ENCODE results near the gene CACNB1.

- TF ChIP-seq CTCF (IDR thresholded peaks at IDR 0.05) (no peak), POLR2A (IDR thresholded peaks at IDR 0.05) (no peak)
Observed at GRCh38 chr17:39146273-39146672, 51.2 kb downstream of the CACNB1 start.
